ENCODE results near the gene HK3. TPM values are rescaled to one million over a fixed set of nuclear protein-coding genes. Genes with fewer than 3 reads are reported as not detected.

Gene HK3
- polyA plus RNA-seq, 3 donors = 4.0 to 48.0 (median 21.6) TPM

GRCh38 chr5:176888016-176888864 lies 10.9 kb downstream of the HK3 start:
- H3K27ac ChIP-seq (ENCODE audit: low read depth, low read length) = no peak overlapping the region
- 86 to 89% (median 88%) methylated on average over 26 to 27 of the region's 27 CpGs for WGBS, 3 donors

- WGBS, 3 donors = 84 to 93% (median 91%) methylated on average over 27 to 28 of the region's 28 CpGs
- no peak overlapping the region for H3K27ac ChIP-seq (ENCODE audit: low read depth, low read length)
Observed at GRCh38 chr5:176887252-176887849, 11.8 kb downstream of the HK3 start.

- H3K27ac ChIP-seq (ENCODE audit: low read depth, low read length) = no peak overlapping the region
- WGBS, 3 donors = 84 to 91% (median 85%) methylated on average over 13 of the region's 13 CpGs
Observed at GRCh38 chr5:176886336-176887251, 12.6 kb downstream of the HK3 start.

GRCh38 chr5:176884571-176884890 lies 14.6 kb downstream of the HK3 start:
- WGBS, 3 donors = 55 to 75% (median 63%) methylated on average over 4 of the region's 4 CpGs

GRCh38 chr5:176883700-176884570 lies 15.2 kb downstream of the HK3 start:
- no peak overlapping the region for H3K27ac ChIP-seq (ENCODE audit: low read depth, low read length)
- WGBS, 3 donors = 89 to 93% (median 90%) methylated on average over 17 of the region's 17 CpGs

More at GRCh38 chr5:176884571-176884890, 14.6 kb downstream of the HK3 start:
- H3K27ac ChIP-seq (ENCODE audit: low read depth, low read length) = no peak overlapping the region

- no peak overlapping the region for H3K27ac ChIP-seq (ENCODE audit: low read depth, low read length)
- 28 to 52% (median 49%) methylated on average over 6 of the region's 6 CpGs for WGBS, 3 donors
Observed at GRCh38 chr5:176882567-176882903, 16.6 kb downstream of the HK3 start.

GRCh38 chr5:176881816-176882566 lies 17.2 kb downstream of the HK3 start:
- no peak overlapping the region for H3K27ac ChIP-seq (ENCODE audit: low read depth, low read length)
- 84 to 88% (median 85%) methylated on average over 25 of the region's 25 CpGs for WGBS, 3 donors

GRCh38 chr5:176881021-176881749 lies 18.0 kb downstream of the HK3 start:
- WGBS, 3 donors = 82 to 94% (median 91%) methylated on average over 25 to 28 of the region's 28 CpGs
- H3K27ac ChIP-seq (ENCODE audit: low read depth, low read length) = no peak overlapping the region

GRCh38 chr5:176880366-176881020 lies 18.7 kb downstream of the HK3 start:
- H3K27ac ChIP-seq (ENCODE audit: low read depth, low read length) = no peak overlapping the region
- WGBS, 3 donors = 75 to 90% (median 86%) methylated on average over 26 of the region's 26 CpGs

GRCh38 chr5:176879663-176880361 lies 19.3 kb downstream of the HK3 start:
- 68 to 77% (median 70%) methylated on average over 22 to 23 of the region's 23 CpGs for WGBS, 3 donors
- no peak overlapping the region for H3K27ac ChIP-seq (ENCODE audit: low read depth, low read length)

GRCh38 chr5:176878906-176879662 lies 20.1 kb downstream of the HK3 start:
- H3K27ac ChIP-seq (ENCODE audit: low read depth, low read length) = no peak overlapping the region
- WGBS, 3 donors = 80 to 86% (median 85%) methylated on average over 22 to 23 of the region's 23 CpGs

- H3K27ac ChIP-seq (ENCODE audit: low read depth, low read length) = no peak overlapping the region
- WGBS, 3 donors = 70 to 85% (median 82%) methylated on average over 12 of the region's 12 CpGs
Observed at GRCh38 chr5:176878463-176878862, 20.7 kb downstream of the HK3 start.

GRCh38 chr5:176877793-176878331 lies 21.3 kb downstream of the HK3 start:
- WGBS, 3 donors = 56 to 68% (median 67%) methylated on average over 20 to 21 of the region's 21 CpGs
- H3K27ac ChIP-seq (ENCODE audit: low read depth, low read length) = no peak overlapping the region

- no peak overlapping the region for H3K27ac ChIP-seq (ENCODE audit: low read depth, low read length)
- WGBS, 3 donors = 64 to 72% (median 65%) methylated on average over 22 to 24 of the region's 24 CpGs
Observed at GRCh38 chr5:176876506-176877431, 22.4 kb downstream of the HK3 start.

Data from adipose tissue (tissue), 3 donors.